GM13977 (cell line): ENCODE measurements around the gene PCSK5.

Experiments
- DNase-seq: peaks from one replicate; pipeline ENCODE4 v3.0.0; 2012; ENCODE audit warnings: low spot score
- in situ Hi-C: fragments of 300-500 bp; cut with MboI; formaldehyde crosslinking; loops from one replicate; pipeline ENCODE4 v1.12.0; 2022; ENCODE audit warnings: low sequenced_read_pairs, low pct_unique_long_range_greater_than_20kb, mixed read lengths, inconsistent platforms; ENCODE audit not compliant: unreplicated experiment
- TF ChIP-seq, protein P1 (sequence below): IDR thresholded peaks from 2 replicates; pipeline ENCODE4 v1.5.1; 2012; ENCODE audit warnings: mild to moderate bottlenecking, control low read depth; ENCODE audit not compliant: insufficient read depth; ENCODE audit errors: extremely low read depth, missing control alignments

PCSK5 gene

DNA sequence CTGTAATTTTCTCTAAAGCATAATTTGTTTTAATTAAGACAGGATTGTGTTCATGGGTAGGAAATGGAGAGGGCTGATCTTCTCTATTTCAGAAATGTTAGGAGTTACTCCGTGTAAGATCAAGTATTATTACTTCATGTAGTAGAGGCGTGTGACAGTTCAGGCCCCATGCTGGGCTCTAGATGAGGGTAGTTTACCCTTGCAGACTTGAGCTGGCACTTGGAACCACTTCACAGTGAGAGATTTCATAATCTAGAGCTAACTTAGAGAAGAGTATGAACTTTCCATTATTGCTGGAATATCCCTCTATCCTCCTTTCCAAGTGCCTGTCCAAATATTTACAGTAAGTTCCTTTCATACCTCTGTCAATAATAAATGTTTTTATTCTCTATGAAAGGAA is 195.1 kb downstream of the PCSK5 start:
- TF ChIP-seq, protein P1, sequence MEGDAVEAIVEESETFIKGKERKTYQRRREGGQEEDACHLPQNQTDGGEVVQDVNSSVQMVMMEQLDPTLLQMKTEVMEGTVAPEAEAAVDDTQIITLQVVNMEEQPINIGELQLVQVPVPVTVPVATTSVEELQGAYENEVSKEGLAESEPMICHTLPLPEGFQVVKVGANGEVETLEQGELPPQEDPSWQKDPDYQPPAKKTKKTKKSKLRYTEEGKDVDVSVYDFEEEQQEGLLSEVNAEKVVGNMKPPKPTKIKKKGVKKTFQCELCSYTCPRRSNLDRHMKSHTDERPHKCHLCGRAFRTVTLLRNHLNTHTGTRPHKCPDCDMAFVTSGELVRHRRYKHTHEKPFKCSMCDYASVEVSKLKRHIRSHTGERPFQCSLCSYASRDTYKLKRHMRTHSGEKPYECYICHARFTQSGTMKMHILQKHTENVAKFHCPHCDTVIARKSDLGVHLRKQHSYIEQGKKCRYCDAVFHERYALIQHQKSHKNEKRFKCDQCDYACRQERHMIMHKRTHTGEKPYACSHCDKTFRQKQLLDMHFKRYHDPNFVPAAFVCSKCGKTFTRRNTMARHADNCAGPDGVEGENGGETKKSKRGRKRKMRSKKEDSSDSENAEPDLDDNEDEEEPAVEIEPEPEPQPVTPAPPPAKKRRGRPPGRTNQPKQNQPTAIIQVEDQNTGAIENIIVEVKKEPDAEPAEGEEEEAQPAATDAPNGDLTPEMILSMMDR: no peak
- no peak for DNase-seq
- in situ Hi-C loops: no loop called here

DNA sequence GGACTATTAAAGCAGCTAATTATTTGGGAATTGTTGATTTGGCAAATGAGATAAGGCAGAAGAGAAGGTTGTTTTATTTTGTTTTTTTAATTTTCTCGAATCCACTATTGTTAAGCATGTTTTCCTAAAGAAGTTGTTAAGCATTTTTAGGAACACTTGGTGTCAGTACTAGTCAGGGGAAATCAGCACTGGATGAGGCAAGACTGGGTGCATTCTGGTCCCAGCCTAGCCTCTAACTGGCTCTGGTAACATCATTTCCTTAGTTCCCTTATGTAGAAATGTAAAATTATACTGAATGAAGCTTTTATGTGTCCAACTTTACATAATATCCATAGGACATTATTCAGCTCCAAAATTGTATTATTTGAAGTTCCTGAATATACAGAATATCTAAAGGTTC is 196.1 kb downstream of the PCSK5 start:
- in situ Hi-C loops: no loop called here
- TF ChIP-seq, protein P1: no peak
- DNase-seq: no peak

DNA sequence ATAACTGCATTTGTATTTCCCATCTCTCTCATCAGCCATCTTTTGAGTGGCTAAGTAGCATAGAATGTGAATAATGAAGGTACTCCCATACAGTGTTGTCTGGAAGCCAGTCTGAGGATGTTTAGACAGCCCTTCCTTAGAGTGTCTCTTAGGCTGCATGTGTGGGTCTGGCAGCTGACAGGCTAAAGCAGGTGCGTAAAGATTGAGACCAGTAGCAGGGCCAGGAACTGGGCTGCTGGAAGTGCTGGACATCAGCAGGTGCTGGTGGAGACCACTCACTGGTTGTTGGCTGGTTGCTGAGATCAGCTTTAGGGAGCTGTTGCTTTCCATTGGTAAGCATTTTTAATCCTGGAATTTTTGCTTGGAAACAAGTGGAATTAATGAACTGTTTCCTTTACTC is 197.5 kb downstream of the PCSK5 start:
- in situ Hi-C loops: no loop called here
- TF ChIP-seq, protein P1: no peak
- no peak for DNase-seq

DNA sequence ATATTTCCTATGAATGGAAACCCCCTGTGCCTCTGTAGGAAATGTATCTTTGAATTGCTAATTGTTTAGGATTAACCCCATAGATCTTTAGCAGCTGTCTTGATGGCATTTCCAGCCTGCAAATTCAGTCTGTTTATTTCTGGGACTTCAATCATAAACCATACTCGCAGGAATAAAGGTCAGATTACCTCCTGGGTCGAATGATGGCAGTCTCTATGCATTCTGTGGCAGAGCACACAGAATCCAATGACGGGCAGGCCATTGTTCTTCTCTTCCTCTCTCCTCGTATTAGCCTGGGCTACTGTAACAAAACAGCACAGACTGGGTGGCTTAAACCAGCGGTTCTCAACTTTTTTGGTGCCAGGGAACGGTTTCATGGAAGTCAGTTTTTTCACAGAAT is 199.9 kb downstream of the PCSK5 start:
- no peak for DNase-seq
- in situ Hi-C loops: no loop called here
- TF ChIP-seq, protein P1: no peak

DNA sequence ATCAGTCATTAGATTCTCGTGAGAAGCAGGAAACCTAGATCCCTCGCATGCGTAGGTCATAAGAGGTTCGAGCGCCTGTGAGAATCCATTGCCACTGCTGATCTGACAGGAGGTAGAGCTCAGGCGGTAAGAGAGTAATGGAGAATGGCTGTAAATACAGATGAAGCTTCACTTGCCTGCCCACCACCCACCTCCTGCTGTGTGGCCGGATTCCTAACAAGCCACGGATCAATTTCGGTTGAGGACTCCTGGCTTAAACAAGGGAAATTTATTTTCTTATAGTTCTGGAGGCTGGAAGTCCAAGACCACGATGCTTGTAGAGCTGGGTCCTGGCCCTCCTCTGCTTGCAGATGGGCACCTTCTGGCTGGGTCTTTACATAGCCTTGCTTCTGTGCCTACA is 200.4 kb downstream of the PCSK5 start:
- no peak for DNase-seq
- TF ChIP-seq, protein P1: no peak
- in situ Hi-C loops: no loop called here

DNA sequence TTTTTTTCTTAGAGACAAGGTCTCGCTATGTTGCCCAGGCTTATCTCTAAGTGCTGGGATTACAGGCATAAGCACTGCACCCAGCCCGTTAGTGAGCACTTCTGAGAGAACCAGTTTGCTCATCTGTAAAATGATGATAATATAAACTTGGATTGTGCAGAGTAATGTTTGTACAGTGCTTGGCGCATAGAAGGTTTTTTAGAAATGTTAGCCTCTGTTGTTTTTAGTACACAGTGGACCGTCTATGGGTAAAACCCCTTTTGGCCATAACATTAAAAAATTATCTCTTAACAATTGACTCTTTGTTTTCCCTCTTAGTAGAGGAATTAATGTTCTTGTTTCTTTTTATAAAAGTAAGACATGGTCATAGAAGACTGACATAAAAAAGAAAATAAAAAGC is 202.1 kb downstream of the PCSK5 start:
- TF ChIP-seq, protein P1: no peak
- in situ Hi-C loops: no loop called here
- no peak for DNase-seq

DNA sequence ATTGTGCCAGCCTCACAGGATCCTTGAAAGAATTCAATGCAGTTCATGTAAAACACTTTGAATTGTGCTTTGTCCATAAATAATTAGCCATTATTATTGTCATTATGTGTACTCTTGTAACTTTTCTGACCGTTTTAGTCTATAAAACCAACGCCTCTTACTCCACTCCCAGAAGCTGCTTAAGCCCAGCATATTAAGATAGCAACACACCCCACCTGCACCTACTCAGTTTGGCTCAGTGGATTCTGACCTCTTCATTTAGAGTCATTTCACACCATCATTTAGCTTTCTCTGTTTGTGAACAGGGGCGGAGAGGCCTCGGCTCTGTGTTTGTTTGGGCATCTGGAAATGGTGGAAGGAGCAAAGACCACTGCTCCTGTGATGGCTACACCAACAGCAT is 205.1 kb downstream of the PCSK5 start:
- no peak for DNase-seq
- in situ Hi-C loops: no loop called here
- TF ChIP-seq, protein P1: no peak
